Measurements from ENCODE around the gene CAMTA1.

DNA sequence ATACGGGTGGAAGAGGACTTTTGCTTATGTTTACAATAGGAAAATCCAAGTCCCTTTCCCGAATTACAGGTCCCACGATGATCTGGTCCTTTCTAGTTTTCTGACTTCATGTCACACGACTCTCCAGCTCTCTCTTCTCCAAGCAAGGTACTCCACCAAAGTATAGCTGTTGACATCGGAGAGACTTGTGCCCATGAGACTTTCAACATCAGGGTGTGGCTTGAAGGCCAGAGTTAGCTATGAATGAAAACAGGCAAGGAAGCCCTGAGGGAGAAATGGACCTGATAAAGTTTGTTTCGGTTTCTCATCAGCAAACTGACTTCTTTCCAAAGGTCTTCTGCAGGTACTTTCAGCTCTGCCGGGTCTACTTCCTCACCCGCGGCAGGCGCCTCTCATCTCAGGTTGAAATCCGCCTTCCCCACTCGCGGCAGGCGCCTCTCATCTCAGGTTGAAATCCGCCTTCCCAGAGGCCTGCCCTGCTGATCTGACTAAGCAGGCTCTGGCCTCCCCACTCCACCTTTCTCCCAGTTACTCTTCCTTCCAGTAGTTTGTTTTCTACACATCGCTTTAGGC lies 996.8 kb downstream of the CAMTA1 start:
- TF ChIP-seq, protein P1, sequence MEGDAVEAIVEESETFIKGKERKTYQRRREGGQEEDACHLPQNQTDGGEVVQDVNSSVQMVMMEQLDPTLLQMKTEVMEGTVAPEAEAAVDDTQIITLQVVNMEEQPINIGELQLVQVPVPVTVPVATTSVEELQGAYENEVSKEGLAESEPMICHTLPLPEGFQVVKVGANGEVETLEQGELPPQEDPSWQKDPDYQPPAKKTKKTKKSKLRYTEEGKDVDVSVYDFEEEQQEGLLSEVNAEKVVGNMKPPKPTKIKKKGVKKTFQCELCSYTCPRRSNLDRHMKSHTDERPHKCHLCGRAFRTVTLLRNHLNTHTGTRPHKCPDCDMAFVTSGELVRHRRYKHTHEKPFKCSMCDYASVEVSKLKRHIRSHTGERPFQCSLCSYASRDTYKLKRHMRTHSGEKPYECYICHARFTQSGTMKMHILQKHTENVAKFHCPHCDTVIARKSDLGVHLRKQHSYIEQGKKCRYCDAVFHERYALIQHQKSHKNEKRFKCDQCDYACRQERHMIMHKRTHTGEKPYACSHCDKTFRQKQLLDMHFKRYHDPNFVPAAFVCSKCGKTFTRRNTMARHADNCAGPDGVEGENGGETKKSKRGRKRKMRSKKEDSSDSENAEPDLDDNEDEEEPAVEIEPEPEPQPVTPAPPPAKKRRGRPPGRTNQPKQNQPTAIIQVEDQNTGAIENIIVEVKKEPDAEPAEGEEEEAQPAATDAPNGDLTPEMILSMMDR (IDR thresholded peaks at IDR 0.05; ENCODE audit: insufficient read depth, low read length, poor library complexity, severe bottlenecking) = no peak
- no peak for TF ChIP-seq EZH2phosphoT487 (conservative IDR thresholded peaks at IDR 0.05; ENCODE audit: low read length)

Measured in SU-DHL-6 (cell line).